HepG2 (cell line): Measurements from ENCODE around the gene ZNF425. TPM values are rescaled to one million over a fixed set of nuclear protein-coding genes. Genes with fewer than 3 reads are reported as not detected.

Experiments used
- CHD2 ChIP-seq: IDR thresholded peaks from 2 replicates; pipeline ENCODE4 v1.6.1; 2011; ENCODE audit warnings: low read depth, low read length, improper control_type of control experiment
- CSRNP2 ChIP-seq: sonication (generic); formaldehyde crosslinking; conservative IDR thresholded peaks from 2 replicates; pipeline ENCODE4 v1.8.0; 2022; ENCODE audit warnings: low read depth, missing genetic modification reagents
- ELF3 ChIP-seq: IDR thresholded peaks from 2 replicates; pipeline ENCODE4 v1.6.1; 2016; ENCODE audit warnings: missing genetic modification reagents, missing compliant biosample characterization
- KLF11 ChIP-seq: IDR thresholded peaks from 2 replicates; pipeline ENCODE4 v1.6.1; 2016; ENCODE audit warnings: missing compliant biosample characterization
- KLF15 ChIP-seq: sonication (generic); formaldehyde crosslinking; IDR thresholded peaks from 2 replicates; pipeline ENCODE4 v1.8.1; 2023; ENCODE audit warnings: borderline replicate concordance, mild to moderate bottlenecking, inconsistent platforms, missing genetic modification reagents, mixed read lengths
- LCORL ChIP-seq, 2 experiments: fragments of 450-650 bp in 1 of 2; sonication (generic) in 1 of 2; formaldehyde crosslinking in 1 of 2; IDR thresholded peaks; 2 replicates each; pipeline versions ENCODE4 v1.5.0 to v1.6.1; 2017 to 2020; ENCODE audit warnings: antibody characterized with exemption in 1 of 2, missing genetic modification reagents in 1 of 2
- NFE2L2 ChIP-seq: fragments of 150-350 bp; IDR thresholded peaks from 2 replicates; pipeline ENCODE4 v1.6.1; 2014; ENCODE audit warnings: low read length
- PCBP1 ChIP-seq: fragments of 200-400 bp; formaldehyde crosslinking; IDR thresholded peaks from 2 replicates; pipeline ENCODE4 v1.6.1; 2017; ENCODE audit warnings: mild to moderate bottlenecking, low read depth, low read length, borderline replicate concordance
- RFXANK ChIP-seq: IDR thresholded peaks from 2 replicates; pipeline ENCODE4 v1.6.1; 2016
- SMARCC2 ChIP-seq: fragments of 450-650 bp; IDR thresholded peaks from 2 replicates; pipeline ENCODE4 v1.6.1; 2017; ENCODE audit warnings: antibody characterized with exemption, mild to moderate bottlenecking
- TBX3 ChIP-seq: fragments of 450-650 bp; IDR thresholded peaks from 2 replicates; pipeline ENCODE4 v1.6.1; 2017; ENCODE audit warnings: antibody characterized with exemption, mild to moderate bottlenecking, inconsistent platforms, borderline replicate concordance
- TCF7L2 ChIP-seq: IDR thresholded peaks from 2 replicates; pipeline ENCODE4 v1.6.1; 2011; ENCODE audit warnings: mild to moderate bottlenecking, low read depth, low read length, moderate library complexity
- THRA ChIP-seq: sonication (generic); formaldehyde crosslinking; IDR thresholded peaks from 2 replicates; pipeline ENCODE4 v1.4.0; 2020; ENCODE audit warnings: missing genetic modification reagents, borderline replicate concordance
- XBP1 ChIP-seq: sonication (generic); formaldehyde crosslinking; IDR thresholded peaks from 2 replicates; pipeline ENCODE4 v1.5.0; 2020; ENCODE audit warnings: missing genetic modification reagents
- YEATS4 ChIP-seq: sonication (generic); formaldehyde crosslinking; IDR thresholded peaks from 2 replicates; pipeline ENCODE4 v1.4.0; 2020; ENCODE audit warnings: missing genetic modification reagents, borderline replicate concordance
- ZC3H4 ChIP-seq: sonication (generic); formaldehyde crosslinking; IDR thresholded peaks from 2 replicates; pipeline ENCODE4 v1.4.0; 2020; ENCODE audit warnings: missing genetic modification reagents, borderline replicate concordance
- ZMYM2 ChIP-seq: sonication (generic); formaldehyde crosslinking; IDR thresholded peaks from 2 replicates; pipeline ENCODE4 v1.8.0; 2022; ENCODE audit warnings: mild to moderate bottlenecking, missing genetic modification reagents
- ZNF101 ChIP-seq: sonication (generic); formaldehyde crosslinking; IDR thresholded peaks from 2 replicates; pipeline ENCODE4 v1.4.0; 2020; ENCODE audit warnings: mild to moderate bottlenecking, low read depth, missing genetic modification reagents, borderline replicate concordance
- ZNF207 ChIP-seq: fragments of 450-650 bp; IDR thresholded peaks from 2 replicates; pipeline ENCODE4 v1.6.1; 2016; ENCODE audit warnings: antibody characterized with exemption, borderline replicate concordance
- ZNF570 ChIP-seq: sonication (generic); formaldehyde crosslinking; IDR thresholded peaks from 2 replicates; pipeline ENCODE4 v1.4.0; 2020; ENCODE audit warnings: mild to moderate bottlenecking, missing genetic modification reagents, borderline replicate concordance
- ZNF737 ChIP-seq: sonication (generic); formaldehyde crosslinking; IDR thresholded peaks from 2 replicates; pipeline ENCODE4 v1.5.0; 2020; ENCODE audit warnings: missing genetic modification reagents, mild to moderate bottlenecking, borderline replicate concordance
- ZSCAN20 ChIP-seq: sonication (generic); formaldehyde crosslinking; IDR thresholded peaks from 2 replicates; pipeline ENCODE4 v1.4.0; 2020; ENCODE audit warnings: missing genetic modification reagents, mild to moderate bottlenecking, borderline replicate concordance
- ZSCAN31 ChIP-seq: sonication (generic); formaldehyde crosslinking; IDR thresholded peaks from 2 replicates; pipeline ENCODE4 v1.5.0; 2020; ENCODE audit warnings: low read depth, mild to moderate bottlenecking, missing genetic modification reagents
- polyA plus RNA-seq, 8 experiments: library from polyadenylated mRNA; depleted of rRNA in 3 of 8; stranded (reverse) in 7 of 8; unstranded in 1 of 8; fragments of >200 nt; fragmentation: Illumina TruSeq in 4 of 8; extraction: Trizol in 4 of 8; gene quantifications; 2 replicates each; pipeline versions ENCODE4 v1.2.1 to v1.2.3, GENCODE V29; 2011 to 2016; ENCODE audit warnings: low read depth in 4 of 8, missing spikeins in 1 of 8, mixed read lengths in 1 of 8; ENCODE audit not compliant: insufficient read depth in 1 of 8
- total RNA-seq, 5 experiments: library from RNA; depleted of rRNA; stranded (reverse); fragments of >200 nt; fragmentation: Illumina TruSeq; extraction: Trizol; gene quantifications; 2 replicates each; pipeline ENCODE4 v1.2.3, GENCODE V29; 2016; ENCODE audit warnings: low read depth in 1 of 5
- TF ChIP-seq, protein P1 (sequence below): sonication (generic); formaldehyde crosslinking; IDR thresholded peaks from 2 replicates; pipeline ENCODE4 v1.4.0; 2020; ENCODE audit warnings: missing genetic modification reagents
- TF ChIP-seq, protein P2 (sequence below): sonication (generic); formaldehyde crosslinking; IDR thresholded peaks from 2 replicates; pipeline ENCODE4 v1.4.0; 2020; ENCODE audit warnings: missing genetic modification reagents

The ZNF425 gene
- total and polyA plus RNA-seq, 2 of the 13 experiments (the other 11 are each of a cell fraction or from before 2014, with no cell fraction given): 0.51 to 1.1 TPM

DNA sequence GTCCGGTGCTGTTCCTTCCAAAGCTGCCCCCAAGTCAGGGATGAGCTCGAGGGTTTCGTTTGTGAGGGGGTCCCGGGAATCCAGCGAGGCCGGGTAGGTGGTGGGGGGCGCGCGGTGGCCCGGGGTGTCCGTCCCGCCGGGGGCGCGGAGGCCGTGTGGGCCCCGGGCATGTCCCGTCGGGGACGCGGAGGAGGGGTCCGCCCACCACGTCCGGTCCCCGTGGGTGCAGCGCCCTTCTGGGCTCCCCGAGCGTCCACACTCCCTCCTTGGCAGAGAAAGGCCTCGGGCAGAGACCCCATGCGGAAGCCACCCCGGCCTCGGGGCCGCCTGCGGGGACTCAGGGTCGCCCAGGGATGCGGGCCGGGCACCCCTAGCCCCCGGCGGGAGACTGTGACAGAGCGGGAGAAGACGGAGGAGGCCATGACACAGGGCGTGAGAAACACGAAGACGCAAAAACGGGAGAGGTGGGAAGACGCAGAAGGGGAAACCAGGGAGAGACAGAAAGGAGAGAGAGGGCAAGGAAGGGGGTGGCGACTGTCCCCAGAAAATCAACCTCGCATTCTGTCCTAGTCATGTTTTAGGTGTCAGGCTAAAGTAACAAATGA, 640 bp upstream of the ZNF425 start (continued):
- 0 out of 2 replicates have a peak, but pooled peaks have one; percentile 31 for TF ChIP-seq THRA (CRISPR knock-in tag)
- TF ChIP-seq ZSCAN20 (CRISPR knock-in tag): no peak
- TF ChIP-seq ELF3 (CRISPR knock-in tag): no peak
- TF ChIP-seq KLF11 (CRISPR knock-in tag): no peak
- no peak for TF ChIP-seq CHD2
- TF ChIP-seq, protein P1, sequence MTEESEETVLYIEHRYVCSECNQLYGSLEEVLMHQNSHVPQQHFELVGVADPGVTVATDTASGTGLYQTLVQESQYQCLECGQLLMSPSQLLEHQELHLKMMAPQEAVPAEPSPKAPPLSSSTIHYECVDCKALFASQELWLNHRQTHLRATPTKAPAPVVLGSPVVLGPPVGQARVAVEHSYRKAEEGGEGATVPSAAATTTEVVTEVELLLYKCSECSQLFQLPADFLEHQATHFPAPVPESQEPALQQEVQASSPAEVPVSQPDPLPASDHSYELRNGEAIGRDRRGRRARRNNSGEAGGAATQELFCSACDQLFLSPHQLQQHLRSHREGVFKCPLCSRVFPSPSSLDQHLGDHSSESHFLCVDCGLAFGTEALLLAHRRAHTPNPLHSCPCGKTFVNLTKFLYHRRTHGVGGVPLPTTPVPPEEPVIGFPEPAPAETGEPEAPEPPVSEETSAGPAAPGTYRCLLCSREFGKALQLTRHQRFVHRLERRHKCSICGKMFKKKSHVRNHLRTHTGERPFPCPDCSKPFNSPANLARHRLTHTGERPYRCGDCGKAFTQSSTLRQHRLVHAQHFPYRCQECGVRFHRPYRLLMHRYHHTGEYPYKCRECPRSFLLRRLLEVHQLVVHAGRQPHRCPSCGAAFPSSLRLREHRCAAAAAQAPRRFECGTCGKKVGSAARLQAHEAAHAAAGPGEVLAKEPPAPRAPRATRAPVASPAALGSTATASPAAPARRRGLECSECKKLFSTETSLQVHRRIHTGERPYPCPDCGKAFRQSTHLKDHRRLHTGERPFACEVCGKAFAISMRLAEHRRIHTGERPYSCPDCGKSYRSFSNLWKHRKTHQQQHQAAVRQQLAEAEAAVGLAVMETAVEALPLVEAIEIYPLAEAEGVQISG (CRISPR knock-in tag): no peak
- no peak for TF ChIP-seq KLF15
- TF ChIP-seq ZC3H4 (CRISPR knock-in tag): no peak
- TF ChIP-seq XBP1: no peak
- TF ChIP-seq, protein P2, sequence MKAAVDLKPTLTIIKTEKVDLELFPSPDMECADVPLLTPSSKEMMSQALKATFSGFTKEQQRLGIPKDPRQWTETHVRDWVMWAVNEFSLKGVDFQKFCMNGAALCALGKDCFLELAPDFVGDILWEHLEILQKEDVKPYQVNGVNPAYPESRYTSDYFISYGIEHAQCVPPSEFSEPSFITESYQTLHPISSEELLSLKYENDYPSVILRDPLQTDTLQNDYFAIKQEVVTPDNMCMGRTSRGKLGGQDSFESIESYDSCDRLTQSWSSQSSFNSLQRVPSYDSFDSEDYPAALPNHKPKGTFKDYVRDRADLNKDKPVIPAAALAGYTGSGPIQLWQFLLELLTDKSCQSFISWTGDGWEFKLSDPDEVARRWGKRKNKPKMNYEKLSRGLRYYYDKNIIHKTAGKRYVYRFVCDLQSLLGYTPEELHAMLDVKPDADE (CRISPR knock-in tag): no peak
- TF ChIP-seq NFE2L2: no peak
- no peak for TF ChIP-seq ZNF207
- TF ChIP-seq TBX3: no peak
- TF ChIP-seq TCF7L2: no peak
- no peak for TF ChIP-seq CSRNP2 (CRISPR knock-in tag)
- TF ChIP-seq ZNF570 (CRISPR knock-in tag): no peak
- no peak for TF ChIP-seq SMARCC2
- TF ChIP-seq ZMYM2: no peak
- TF ChIP-seq ZNF101 (CRISPR knock-in tag): no peak; the same call in 1 of the 2 replicates
- TF ChIP-seq ZNF737: no peak
- no peak; the same call in 1 of the 2 replicates for TF ChIP-seq YEATS4 (CRISPR knock-in tag)
- TF ChIP-seq PCBP1: no peak
- TF ChIP-seq RFXANK (CRISPR knock-in tag): no peak
- no peak for TF ChIP-seq LCORL (IDR thresholded peaks at IDR 0.05)
- no peak for TF ChIP-seq LCORL (CRISPR knock-in tag; IDR thresholded peaks at IDR 0.05)
- TF ChIP-seq ZSCAN31: peak; percentile 95; the same call in 1 of the 2 replicates
